Vagina (tissue), 2 donors: ENCODE data around the gene HAO1.

Source experiments
- CTCF ChIP-seq, 3 experiments: fragments of 450-650 bp in 2 of 3; fragments of 200-600 bp in 1 of 3; sonication (generic) in 1 of 3; IDR thresholded peaks; one replicate each; pipeline ENCODE4 v1.5.1; 2017 to 2019; ENCODE audit warnings: antibody characterized with exemption in 3 of 3, mild to moderate bottlenecking in 2 of 3, moderate library complexity in 2 of 3
- POLR2A ChIP-seq, 2 donors: fragments of 450-650 bp; IDR thresholded peaks; one replicate each; pipeline ENCODE4 v1.6.1; 2017; ENCODE audit warnings: antibody characterized with exemption in 2 of 2, mild to moderate bottlenecking in 2 of 2, moderate library complexity in 2 of 2
- POLR2AphosphoS5 ChIP-seq, 2 donors: sonication (generic); formaldehyde crosslinking; IDR thresholded peaks; one replicate each; pipeline ENCODE4 v1.9.0; 2017; ENCODE audit warnings: antibody characterized with exemption in 2 of 2, mild to moderate bottlenecking in 2 of 2, low read depth in 1 of 2; ENCODE audit not compliant: insufficient read depth in 1 of 2

- TF ChIP-seq CTCF (IDR thresholded peaks at IDR 0.05): no peak
- TF ChIP-seq POLR2A (IDR thresholded peaks at IDR 0.05): no peak
- TF ChIP-seq POLR2AphosphoS5 (IDR thresholded peaks at IDR 0.05; ENCODE audit: insufficient read depth in 1 of 2, low read depth in 1 of 2): no peak
These were observed 2.9 kb downstream of the HAO1 start for GRCh38 chr20:7937328-7937727.
